TTC549 (cell line): Measurements from ENCODE around the gene GOLGA6D.
"Not testable (repeated sequence)": the region's sequence is repeated elsewhere in the genome, so short reads cannot be mapped to it uniquely, and the experiment has no call there.

Source experiments
- FAIRE-seq: peaks from 2 replicates; lab custom pipeline; 2012; peaks lifted over from hg19 to GRCh38; lab: Jason Lieb, UNC

Gene GOLGA6D

DNA sequence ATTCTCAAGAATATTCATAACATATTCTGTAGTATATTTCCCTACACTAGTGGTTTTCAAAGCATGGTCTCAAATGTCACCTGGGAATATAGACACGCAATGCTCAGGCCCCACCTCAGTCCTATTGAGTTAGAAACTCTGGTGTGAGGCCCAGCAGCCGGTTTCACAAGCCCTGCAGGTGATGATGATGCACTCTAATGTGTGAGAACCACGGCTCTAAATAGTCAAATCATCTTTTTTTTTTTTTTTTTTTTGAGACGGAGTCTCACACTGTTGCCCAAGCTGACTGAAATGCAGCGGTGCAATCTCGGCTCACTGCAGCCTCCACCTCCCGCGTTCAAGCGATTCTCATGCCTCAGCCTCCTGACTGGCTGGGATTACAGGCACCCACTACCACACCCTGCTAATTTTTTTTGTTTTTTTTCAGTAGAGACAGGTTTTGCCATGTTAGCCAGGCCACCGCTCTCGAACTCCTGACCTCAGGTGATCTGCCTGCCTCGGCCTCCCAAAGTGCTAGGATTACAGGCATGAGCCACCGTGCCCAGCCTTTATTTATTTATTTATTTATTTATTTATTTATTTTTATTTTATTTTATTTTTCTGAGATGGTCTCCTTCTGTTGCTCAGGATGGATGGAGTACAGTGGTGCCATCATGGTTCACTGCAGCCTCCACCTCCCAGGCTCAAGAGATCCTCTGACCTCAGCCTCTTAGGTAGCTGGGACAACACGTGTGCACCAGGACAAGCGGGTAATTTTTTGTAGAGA is 51.2 kb downstream of the GOLGA6D start:
- not testable (repeated sequence) for FAIRE-seq

GRCh38 chr15:75335313-75335704 is 52.7 kb downstream of the GOLGA6D start:
- FAIRE-seq: no peak

GRCh38 chr15:75335705-75336355 is 53.2 kb downstream of the GOLGA6D start, which contains the start of gene COMMD4:
Gene COMMD4 (plus strand): TSS chr15:75336063. CDS start chr15:75336090, 27 bp downstream.
- no peak for FAIRE-seq

- FAIRE-seq: no peak
Observed at GRCh38 chr15:75338661-75339240, 56.1 kb downstream of the GOLGA6D start.

- FAIRE-seq: no peak
Observed at GRCh38 chr15:75339531-75340240, 57.1 kb downstream of the GOLGA6D start.

- FAIRE-seq: no peak
Observed at GRCh38 chr15:75342221-75342620, 59.6 kb downstream of the GOLGA6D start.

DNA sequence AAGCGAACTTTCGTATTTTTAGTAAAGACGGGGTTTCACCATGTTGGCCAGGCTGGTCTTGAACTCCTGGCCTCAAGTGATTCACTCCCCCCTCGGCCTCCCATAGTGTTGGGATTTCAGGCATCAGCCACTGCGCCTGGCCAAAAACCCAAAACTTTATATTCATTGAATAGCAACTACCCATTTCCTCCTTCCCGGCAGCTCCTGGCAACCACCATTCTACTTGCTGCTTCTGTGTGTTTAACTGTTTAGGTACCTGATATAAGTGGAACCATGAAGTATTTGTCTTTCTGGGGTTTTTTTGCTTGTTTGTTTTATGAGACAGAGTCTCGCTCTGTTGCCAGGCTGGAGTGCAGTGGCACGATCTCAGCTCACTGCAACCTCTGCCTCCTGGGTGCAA is 61.3 kb downstream of the GOLGA6D start:
- not testable (repeated sequence) for FAIRE-seq
